ENCODE results near the gene EIF4B.

The EIF4B gene

DNA sequence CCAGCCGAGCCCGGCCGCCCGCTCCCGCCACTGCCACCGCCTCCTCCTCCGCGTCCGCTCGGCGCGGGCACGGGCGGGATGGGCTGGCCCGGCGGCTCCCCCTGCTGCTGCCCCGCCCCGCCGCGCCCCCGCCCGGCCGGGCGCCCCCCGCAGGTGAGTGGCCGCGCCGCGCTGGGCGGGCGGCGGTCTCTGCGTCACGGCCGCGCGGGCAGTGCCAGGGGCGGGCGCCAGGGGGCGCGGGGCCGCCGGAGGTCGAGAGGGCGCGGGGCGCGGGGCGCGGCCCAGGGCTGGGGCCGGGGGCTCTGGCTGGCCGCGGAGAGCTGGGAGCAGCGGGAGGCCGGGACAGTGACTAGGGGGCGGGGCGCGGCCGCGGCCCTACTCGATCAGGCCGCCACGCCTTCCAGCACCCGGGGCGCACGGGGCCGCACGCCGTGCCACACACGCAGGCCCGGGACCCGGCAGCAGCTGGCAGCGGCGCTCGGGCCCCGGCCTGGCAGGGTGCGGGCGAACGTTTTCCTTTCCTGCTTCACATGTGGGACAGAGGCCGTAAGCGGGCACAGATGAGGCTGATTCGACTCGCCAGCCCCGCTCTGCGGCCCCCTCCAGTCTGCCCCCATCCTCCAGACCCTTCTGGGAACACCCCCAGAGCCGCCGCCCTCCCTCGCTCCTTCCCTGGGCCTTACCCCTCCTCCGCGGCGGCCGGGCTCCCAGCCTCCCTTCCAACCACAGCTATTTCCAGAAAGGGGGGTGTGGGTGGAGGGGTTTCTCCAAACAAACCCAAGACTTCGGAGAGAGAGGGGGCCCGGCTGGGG is 41.2 kb downstream of the EIF4B start:
- DNase-seq, result no peak

DNA sequence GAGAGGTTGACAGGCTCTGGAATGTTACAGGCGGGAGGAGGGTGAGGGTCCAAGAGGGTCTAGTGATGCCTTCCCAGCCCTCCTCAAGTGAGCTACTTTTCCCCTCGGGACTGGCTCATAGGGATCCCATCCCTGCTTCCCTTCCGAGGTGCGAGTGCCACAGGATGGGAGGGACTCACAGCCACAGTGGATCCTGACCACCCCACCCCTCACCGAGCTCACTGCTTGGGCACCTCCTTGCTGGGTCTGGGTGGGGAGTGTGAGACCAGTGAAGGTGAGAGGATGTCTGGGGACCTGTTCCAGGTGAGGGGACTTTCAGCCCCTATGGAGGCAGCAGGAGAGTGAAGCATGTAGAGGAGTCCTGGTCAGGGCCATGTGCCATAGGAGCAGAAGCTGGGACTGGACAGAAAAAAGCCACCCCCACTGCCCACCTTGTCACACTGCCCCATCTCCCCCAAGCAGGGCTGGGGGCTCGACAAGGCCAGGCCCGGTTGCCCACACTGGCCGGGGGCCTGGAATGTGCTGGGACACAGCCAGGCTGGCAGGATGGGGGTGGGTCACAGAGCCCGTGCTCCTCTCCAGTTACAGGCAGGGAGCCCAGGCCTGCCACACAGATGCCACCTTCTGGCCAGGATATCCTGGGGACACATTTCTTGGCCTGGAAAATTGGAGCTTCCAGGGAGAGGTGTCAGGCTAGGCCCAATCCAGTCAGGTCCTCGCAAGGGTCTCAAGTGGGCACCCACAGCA is 42.0 kb downstream of the EIF4B start:
- DNase-seq, result no peak

DNA sequence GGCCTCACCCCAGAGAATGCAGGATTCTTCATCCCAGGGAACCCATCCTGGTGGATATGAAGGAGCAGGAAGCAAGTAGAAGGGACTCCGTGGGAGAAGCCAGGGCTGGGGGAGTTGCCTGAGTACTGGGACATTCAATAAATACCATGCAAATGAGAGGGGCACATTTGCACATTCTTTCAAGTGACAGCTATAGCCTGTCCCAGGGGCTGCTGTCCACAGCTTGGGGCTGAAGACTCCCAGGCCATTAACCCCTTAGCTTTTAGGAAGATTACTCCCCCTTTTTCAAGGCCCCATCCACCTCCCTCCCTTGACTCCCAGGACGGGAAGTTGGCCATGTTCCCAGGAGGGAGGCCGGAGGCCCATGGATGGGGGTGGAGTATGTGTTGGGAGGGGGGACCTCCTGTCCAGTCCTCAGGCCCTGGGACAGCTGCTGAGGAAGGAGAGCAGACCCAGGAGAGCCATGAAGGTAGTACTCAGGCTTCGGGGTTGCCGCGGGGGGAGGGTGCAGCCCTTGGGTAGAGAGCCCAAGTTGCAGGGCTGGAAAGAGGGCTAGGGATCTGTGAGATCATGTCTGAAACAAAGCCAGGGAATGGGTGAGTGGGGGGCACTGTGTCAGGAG is 42.6 kb downstream of the EIF4B start:
- DNase-seq, result no peak

- DNase-seq, result no peak
Measured at GRCh38 chr12:53049571-53050318, 43.5 kb downstream of the EIF4B start, which contains the start of gene TNS2. TNS2 (plus strand) TSS chr12:53050065; CDS start chr12:53050186, 121 bp downstream.

DNA sequence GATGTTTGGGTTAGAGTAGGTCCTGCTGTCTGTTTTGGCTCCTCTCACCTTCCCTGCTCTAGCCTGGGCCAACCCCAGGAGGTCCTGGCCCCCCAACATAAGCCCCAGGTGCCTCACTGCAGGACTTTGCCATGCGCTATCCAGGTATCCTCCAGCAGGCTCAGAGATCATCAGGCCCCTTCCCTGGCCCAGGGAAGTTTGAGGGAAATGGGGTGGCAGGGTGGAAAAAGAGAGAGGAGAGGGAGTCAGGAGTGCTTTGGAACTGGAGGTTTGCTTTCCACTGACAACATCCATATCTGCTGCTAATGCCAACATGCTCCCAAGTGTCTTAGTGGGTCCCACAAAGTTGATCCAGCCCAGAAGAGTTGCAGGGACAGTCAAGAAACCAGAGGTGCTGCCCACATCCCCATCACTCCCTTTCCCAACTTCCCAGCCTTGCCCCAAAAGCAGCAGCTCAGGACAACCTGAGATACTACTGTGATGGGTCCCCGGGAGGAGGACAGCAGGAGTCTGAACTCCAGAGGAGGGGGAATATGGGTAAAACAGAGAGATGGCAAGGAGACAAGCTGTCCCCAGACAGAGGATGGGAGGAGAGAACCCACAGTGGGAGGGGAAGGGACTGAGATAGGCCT is 44.3 kb downstream of the EIF4B start:
- DNase-seq, result no peak

- DNase-seq, result no peak
Measured at GRCh38 chr12:53051058-53051880, 45.0 kb downstream of the EIF4B start.

- DNase-seq, result no peak
Measured at GRCh38 chr12:53051881-53052412, 45.7 kb downstream of the EIF4B start.

- no peak for DNase-seq
Measured at GRCh38 chr12:53052419-53053217, 46.4 kb downstream of the EIF4B start.

DNA sequence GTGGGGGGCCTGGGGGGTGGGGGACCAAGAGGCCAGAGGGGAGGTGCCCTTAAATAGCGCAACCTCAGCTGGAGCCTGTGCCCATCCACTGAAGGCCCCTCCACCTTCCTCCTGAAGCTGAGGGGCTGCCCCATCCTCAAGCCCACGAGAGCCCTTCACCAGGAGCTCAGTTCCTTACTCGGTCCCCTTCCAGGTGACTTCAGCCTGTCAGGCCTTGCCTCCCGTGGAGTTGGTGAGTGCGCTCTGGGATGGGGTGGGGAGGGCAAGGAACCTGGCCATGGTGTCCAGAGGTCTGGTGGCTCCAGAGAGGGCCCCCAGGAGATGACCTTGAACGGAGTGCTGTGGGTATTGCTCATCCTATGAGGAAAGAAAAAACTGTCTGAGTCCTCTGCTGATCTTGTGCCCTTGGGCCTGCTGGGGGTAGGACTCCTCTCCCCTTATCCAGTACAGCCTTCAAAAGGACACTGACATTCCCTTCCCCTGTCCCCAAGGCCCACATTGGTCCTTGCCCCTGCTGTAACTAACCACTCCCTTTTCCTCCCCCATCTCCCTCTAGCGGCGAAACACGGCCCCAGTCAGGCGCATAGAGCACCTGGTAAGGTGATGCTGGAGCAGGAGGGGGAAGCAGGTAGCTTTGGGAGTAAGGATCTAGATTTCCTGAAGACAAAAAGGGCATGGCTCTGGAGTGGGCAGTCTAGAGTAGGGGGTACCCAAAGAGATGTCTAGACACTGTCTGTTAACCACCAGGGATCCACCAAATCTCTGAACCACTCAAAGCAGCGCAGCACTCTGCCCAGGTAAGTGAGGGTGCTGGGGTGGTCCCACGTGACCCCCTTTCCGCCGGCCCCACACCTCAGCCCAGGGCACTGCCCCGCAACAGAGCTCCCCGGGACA is 47.2 kb downstream of the EIF4B start:
- no peak for DNase-seq

- DNase-seq, result no peak
Measured at GRCh38 chr12:53054112-53054878, 48.0 kb downstream of the EIF4B start.

DNA sequence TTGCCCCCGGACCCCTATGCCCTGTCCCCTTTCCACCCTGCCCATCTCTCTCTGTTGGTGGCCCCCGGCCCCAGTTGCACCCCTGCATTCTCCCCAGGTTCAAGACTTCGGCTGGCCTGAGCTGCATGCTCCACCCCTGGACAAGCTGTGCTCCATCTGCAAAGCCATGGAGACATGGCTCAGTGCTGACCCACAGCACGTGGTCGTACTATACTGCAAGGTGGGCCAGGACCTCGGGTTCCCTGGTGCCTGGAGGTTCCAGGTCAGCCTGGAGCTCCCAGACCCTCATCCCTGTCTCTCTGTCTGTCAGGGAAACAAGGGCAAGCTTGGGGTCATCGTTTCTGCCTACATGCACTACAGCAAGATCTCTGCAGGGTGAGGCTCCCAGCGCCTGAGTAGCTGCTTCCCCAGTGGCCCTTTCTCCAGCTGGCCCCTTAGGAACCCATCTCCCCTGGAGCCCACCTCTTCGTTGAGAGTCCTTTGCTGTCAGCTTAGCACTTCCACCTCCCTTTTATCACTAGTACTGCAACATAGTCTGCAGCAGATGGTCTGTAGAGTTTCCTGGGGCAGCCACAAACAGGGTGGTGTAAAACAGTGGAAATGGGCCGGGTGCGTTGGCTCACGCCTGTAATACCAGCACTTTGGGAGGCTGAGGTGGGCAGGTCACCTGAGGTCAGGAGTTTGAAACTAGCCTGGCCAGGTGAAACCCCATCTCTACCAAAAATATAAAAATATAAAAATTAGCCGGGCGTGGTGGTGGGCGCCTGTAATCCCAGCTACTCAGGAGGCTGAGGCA is 49.4 kb downstream of the EIF4B start:
- no peak for DNase-seq

DNA sequence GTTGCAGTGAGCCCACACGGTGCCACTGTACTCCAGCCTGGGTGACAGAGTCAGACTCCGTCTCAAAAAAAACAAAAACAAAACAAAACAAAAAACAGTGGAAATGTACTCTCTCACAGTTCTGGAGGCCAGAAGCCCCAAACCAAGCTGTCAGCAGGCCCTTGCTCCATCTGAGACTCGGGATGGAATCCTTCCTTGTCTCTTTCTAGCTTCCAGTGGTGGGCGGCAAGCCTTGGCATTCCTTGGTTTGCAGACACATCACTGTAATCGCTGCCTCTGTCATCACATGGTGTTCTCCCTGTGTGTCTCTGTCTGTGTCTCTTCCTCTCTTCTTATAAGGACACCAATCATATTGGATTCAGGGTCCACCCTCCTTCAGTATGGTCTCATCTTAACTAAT is 50.0 kb downstream of the EIF4B start:
- DNase-seq, result no peak

DNA sequence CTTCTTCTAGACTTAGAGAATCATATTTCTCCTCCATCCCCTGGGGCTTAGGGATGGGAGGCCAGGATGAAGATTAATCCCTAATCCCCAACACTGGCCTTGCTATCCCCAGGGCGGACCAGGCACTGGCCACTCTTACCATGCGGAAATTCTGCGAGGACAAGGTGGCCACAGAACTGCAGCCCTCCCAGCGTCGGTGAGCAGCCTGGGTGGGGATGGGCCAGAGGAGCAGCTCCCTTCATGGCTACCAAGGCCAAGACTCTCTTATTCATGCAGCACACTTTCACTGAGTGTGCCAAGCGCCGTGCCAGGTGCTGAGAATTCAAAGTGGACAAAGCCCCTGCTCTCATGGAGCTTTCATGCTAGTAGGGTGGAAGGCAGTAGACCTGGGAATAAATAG is 50.6 kb downstream of the EIF4B start:
- no peak for DNase-seq

- no peak for DNase-seq
Measured at GRCh38 chr12:53057816-53058500, 51.7 kb downstream of the EIF4B start.

DNA sequence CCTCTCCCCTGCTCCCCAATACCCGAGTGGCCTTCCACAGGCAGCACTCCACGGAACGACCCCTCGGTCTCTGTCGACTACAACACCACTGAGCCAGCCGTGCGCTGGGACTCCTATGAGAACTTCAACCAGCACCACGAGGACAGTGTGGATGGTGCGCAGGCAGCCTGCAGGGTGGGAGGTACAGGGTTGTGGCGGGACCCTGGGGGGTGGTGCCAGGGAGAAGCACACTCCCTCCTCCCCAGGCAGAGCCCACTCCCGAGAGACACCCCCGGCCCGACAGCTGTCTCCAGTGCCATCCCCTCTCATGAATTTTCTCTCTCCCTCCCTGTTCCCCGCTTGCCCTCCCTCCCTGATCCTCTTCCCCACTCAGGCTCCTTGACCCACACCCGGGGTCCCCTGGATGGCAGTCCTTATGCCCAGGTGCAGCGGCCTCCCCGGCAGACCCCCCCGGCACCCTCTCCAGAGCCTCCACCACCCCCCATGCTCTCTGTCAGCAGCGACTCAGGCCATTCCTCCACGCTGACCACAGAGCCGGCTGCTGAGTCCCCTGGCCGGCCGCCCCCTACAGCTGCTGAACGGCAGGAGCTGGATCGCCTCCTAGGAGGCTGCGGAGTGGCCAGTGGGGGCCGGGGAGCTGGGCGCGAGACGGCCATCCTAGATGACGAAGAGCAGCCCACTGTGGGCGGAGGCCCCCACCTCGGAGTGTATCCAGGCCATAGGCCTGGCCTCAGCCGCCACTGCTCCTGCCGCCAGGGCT is 52.6 kb downstream of the EIF4B start:
- DNase-seq, result no peak

DNA sequence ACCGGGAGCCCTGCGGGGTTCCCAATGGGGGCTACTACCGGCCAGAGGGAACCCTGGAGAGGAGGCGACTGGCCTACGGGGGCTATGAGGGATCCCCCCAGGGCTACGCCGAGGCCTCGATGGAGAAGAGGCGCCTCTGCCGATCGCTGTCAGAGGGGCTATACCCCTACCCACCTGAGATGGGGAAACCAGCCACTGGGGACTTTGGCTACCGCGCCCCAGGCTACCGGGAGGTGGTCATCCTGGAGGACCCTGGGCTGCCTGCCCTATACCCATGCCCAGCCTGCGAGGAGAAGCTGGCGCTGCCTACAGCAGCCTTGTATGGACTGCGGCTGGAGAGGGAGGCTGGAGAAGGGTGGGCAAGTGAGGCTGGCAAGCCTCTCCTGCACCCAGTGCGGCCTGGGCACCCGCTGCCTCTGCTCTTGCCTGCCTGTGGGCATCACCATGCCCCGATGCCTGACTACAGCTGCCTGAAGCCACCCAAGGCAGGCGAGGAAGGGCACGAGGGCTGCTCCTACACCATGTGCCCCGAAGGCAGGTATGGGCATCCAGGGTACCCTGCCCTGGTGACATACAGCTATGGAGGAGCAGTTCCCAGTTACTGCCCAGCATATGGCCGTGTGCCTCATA is 53.3 kb downstream of the EIF4B start:
- no peak for DNase-seq
